GM19328 (cell line): Measurements from ENCODE around the gene SUSD1.
"Not testable (repeated sequence)": the region's sequence is repeated elsewhere in the genome, so short reads cannot be mapped to it uniquely, and the experiment has no call there.

Experiments used
- ATAC-seq: cut with Tn5 transposase; IDR thresholded peaks from one replicate; pipeline ENCODE4 v1.9.1; 2021; ENCODE audit warnings: mild to moderate bottlenecking, moderate library complexity; ENCODE audit not compliant: unreplicated experiment

SUSD1 gene

DNA sequence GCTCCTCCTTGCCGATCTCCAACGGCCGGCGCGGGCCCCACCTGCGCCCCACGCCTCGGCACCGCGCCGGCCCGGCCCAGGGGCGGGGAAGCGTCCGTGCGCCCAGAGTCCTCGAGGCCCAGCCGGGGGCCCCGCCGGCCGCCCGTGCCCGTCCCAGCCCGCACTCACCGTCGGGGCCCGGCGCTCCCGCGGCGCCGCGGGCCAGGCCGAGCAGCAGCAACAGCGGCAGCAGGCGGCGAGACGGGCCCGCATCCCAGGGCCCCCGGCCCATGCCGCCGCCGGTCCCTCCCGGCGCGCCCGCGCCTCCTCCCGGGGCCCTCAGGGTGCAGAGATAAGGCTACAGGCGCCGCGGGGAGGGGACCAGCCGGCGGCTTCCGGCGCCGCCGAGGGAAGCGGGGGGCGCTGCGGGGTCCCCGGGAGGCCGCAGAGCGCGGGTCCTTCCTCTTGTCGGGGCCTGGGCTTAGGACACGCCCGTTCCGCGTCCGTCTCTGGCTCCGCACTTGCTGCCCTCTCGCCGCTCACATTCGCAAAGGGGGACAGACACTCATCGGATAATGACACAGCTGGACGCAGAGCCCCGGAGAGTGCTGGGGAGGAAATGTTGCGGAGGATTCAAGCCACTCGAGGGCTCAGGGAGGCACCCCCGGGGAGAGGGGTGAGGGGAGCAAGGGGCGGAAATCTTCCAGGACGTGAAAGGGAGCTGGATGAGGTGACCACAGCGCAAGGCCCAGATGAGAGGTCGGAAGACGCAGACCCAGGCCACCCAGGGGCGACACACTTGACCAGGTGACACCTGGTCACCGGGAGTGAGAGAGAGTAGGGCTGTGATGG lies at the start of gene SUSD1:
Gene SUSD1 (minus strand): TSS at position 333 of the 831 bp plus-strand sequence. CDS start 62 bp downstream, at position 271.
- ATAC-seq, result peak; percentile 39

DNA sequence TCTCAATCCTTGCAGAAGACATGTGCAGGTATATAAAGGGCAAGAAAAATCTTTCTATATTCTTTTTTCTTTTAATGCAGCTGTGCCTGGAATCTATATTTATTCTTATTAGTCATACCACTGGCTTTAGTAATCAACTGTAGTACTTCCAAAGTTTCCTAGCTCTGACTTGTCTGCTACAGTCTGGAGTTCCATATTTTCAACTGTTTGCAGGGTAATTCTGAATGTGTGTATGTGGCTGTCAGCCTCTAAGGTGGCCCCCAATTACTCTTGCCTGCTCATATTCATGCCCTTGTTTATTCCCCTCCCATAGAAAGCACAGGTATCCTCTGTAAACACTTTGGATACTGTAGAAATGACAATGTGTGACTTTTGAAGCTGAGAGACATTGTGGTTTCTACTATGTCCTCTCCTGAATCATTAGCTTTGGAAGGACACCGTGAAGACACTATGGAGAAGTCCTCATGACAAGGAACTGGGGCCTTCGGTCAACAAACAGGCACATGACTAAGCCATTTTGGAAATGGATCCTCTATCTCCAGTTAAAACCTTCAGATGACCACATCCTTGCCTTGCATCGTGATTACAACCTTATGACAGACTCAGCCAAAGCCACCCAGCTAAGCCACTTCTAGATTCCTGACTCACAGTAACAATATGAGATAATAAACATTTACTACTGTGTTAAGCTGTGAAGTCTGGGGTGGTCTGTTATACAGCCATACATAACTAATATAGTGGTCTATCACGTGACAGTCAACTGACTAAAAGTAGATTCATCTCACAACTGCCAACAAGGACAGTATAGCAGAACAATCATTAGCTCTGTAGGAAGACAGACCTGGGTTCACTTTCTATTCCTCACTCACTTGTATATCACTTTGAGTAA lies 49.5 kb upstream of the SUSD1 start:
- no peak for ATAC-seq

DNA sequence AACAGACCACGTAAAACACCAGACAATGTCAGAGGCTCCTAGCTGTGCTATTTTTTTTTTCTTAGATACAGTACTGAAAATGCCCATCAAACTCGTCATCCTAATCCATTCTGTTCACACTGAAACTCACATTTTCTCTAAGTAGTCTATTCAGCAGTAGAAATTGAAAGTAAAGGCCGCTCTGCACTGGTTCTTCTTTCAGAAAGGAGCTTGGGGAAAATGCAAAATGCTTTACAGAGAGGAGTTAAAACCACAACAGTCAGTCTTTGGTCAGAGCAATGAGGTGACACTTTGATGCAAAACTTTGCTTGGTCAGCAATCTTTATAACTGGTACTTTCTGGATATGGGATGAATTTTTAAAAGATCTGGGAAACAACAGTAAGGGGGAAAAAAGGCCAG lies 43.8 kb upstream of the SUSD1 start:
- peak; percentile 90 for ATAC-seq

DNA sequence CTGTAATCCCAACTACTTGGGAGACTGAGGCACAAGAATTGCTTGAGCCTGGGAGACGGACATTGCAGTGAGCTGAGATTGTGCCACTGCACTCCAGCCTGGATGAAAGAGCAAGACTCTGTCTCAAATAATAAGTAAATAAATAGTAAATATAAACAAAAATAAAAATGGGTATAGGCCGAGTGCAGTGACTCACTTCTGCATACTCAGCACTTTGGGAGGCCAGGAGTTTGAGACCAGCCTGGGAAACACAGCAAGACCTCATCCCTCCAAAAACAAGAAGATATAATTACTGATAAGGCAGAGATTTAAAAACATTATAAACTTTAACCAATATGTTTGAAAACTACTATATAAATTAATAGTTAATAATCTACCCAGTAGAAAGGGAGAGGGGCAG lies 37.8 kb upstream of the SUSD1 start:
- ATAC-seq, result no peak

DNA sequence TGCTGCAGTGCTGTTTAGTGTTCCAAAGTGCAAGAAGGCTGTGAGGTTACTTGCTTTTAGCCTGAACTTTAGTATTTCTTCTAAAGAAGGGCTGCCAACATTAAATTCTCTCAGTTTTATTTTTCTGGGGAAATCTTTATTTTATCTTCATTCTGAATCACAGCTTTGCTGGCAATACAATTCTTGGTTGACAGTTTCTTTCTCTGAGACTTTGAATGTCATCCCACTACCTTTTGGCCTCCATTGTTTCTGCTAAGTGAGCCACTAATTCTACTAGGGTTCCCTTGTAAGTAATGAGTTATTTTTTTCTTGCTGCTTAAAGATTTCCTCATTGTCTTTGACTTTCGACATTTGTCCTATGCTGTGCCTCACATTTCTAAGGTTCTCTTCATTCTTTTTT lies 32.4 kb upstream of the SUSD1 start:
- no peak for ATAC-seq

DNA sequence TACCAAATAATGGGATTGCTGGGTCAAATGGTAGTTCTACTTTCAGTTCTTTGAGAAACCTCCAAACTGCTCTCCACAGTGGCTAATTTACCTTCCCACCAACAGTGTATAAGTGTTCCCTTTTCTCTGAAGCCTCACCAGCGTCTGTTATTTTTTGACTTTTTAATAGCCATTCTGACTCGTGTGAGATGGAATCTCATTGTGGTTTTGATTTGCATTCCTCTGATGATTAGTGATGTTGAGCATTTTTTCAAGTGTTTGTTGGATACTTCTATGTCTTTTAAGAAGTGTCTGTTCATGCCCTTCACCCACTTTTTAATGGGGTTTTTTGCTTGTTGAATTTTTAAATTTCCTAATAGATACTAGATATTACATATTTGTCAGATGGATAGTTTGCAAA lies 28.4 kb upstream of the SUSD1 start:
- ATAC-seq, result no peak

DNA sequence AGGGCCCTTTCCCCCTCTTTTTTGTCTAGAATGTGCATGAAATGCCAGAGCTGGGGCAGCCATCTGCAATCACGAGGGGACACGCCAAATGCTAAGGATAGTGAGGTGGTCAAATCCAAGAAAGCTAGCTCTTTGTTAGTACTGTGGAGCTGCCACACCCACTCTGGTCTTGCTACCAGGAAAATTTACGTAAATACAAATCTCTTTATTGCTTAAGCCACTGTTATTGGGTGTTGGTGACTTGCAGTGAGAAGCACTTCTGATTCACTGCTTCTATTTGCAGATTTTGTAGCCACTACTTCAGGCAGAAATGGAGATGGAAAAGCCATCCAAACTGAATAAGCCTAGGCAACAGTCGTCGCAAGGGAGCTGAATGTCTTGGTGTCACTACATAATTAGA lies 25.6 kb upstream of the SUSD1 start:
- no peak for ATAC-seq

DNA sequence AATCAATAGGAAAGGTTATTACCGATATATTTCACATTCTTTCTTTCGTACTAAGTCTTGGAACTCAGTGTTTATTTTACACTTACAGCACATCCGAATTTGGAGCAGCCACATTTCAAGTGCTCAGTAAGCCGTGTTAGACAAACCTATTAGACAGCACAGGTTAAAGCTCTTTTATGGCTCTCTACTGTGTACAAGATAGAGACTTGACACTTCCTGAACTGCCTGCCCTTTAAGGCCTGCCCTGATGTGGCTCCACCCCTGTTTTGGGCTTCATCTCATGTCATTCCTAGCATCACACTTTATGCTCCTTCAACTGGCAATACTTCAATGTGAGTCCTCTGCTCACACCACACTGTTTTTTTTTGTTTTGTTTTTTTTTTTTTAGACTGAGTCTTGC lies 23.5 kb upstream of the SUSD1 start:
- no peak for ATAC-seq

DNA sequence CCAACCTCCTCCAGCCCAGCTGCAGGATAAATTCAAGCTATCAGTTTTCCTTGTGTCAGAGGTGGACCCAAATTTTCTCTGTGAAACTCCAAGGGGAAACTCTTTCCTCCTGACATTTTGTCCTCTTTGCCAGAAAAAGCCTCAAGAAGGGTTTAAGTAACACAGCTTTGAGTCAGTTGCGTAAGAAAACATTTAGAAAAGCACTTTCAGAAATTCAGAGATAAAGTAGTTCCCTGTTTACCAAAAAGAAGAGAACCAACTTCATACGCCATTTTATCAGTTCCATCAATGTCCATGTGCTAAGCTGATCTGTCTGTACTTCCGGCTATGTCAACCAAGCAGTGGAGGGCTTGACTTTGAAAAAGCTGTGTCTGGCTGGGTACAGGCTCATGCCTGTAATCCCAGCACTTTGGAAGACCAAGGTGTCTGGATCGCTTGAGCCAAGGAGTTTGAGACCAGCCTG lies 19.9 kb upstream of the SUSD1 start:
- no peak for ATAC-seq

DNA sequence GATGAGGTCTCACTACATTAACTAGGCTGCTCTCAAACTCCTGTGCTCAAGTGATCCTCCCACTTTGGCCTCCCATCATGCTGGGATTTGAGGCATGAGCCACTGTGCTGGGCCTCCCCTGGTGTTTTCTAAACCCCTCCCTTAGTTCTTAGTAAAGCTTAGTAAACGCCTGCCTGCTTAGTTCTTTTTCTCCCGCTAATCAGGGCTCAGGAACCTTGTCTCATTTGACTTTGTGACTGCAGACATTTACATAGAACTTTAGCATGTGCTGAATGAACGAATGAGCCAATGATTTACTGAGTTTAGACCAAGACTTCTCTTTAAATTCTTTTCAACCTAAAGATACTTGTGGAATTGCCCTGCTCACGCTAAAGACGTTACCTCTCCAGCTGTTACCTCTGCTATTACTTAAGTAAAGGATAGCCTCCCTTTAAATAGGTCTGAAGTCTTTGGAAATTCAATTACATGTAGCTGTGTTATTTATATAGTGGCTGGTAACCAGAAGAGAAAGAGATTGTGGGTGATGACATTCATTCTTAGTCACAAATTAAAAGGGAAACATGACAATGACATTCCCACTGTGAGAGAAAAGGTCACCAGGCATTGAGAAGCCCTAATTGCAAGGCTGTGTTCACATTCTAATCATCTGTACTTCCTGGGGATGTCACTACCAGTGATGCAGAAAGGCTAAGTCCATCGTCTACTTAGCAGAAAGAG lies 18.6 kb upstream of the SUSD1 start:
- no peak for ATAC-seq

DNA sequence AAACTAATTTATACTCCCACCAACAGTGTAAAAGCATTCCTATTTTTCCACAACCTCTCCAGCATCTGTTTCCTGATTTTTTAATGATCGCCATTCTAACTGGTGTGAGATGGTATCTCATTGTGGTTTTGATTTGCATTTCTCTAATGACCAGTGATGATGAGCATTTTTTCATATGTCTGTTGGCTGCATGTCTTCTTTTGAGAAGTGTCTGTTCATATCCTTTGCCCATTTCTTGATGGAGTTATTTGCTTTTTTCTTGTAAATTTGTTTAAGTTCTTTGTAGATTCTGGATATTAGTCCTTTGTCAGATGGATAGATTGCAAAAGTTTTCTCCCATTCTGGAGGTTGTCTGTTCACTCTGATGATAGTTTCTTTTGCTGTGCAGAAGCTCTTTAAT lies 15.2 kb upstream of the SUSD1 start:
- not testable (repeated sequence) for ATAC-seq

DNA sequence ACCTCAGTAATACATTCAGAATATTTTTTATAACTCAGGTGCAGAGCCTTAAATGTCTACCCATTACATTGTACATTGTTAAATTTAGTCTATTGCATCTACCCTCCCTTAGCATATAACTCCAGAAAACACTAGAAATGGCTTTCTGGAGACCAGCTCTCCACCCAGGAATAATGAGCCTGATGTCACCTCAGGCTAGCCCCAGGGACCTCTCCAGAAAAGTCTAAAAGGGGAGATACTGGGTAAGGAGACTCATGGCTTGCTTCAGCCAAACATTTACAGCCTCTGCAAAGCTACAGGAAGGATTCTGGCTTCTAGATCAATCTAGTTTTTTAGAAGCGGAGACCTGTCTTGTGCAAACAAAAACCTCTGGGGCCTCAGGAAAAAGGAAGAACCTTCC lies 13.8 kb upstream of the SUSD1 start:
- no peak for ATAC-seq

DNA sequence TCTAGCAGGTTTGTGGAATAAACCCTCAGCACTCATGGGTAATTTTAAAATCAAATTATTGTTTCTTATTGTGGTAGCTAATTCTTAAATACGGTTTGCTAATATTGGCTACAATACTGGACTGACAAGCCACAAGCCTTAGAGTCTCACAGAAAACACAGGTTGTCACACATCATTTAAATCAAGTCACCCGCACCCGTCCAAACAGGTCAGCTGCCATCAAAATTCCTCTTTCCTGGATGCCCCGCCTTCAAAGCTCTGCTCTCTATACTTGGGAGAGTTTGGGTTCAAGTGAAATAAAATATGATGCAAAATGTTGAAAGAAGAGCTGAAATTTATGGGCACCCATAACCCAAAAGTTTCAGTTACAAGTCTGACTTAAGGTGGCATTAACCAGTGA lies 12.3 kb upstream of the SUSD1 start:
- no peak for ATAC-seq

DNA sequence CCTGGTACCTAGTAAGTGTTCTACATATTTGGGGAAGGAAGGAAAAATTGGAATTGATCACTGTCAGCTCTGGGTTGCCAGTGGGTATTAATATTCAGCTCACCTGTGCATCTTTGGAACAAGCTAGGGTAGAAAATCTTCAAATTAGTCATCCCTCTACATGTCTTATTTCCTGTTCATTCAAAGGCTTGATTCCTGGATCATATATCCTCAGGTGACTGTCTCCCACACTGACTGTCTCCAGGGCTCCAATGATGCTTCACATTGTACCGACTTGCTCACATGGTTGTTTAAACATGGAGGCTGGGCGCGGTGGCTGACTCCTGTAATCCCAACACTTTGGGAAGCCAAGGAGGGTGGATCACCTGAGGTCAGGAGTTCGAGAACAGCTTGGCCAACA lies 11.6 kb upstream of the SUSD1 start:
- ATAC-seq, result no peak

DNA sequence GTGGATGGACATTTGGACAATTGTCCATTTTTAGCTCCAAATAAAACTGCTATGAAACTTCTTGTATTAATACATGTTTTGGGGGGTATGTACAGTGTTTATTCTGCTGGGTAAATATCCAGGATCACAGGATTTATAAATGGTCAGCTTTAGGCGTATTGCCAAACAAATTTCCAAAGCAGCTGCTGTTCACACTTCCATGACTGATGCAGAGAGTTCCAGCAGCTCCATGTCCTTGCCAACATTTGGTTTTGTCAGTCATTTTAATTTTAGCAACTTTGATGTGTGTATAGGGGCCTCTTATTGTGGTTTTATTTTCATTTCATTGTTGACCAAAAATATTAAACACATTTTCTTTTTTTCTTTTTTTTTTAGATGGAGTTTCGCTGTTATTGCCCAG lies 9.8 kb upstream of the SUSD1 start:
- no peak for ATAC-seq

DNA sequence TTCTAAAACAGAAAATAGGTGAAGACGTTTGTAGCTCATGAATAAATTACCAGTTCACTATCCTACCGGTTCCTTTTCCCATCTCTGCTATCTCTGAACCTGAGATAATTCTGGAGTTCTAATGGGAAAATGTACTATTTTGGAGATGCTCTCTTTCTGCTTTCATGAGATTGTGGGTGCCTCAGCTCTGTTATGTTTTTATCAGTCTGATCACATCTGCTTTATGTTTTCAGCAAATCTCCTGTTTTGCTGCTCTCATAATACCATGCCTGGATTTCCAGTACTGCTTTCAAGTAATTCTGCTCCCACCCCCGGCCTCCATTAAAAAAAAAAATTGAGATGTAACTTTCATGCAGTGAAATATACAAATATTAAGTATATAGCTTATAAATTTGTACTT lies 9.1 kb upstream of the SUSD1 start:
- ATAC-seq, result no peak

DNA sequence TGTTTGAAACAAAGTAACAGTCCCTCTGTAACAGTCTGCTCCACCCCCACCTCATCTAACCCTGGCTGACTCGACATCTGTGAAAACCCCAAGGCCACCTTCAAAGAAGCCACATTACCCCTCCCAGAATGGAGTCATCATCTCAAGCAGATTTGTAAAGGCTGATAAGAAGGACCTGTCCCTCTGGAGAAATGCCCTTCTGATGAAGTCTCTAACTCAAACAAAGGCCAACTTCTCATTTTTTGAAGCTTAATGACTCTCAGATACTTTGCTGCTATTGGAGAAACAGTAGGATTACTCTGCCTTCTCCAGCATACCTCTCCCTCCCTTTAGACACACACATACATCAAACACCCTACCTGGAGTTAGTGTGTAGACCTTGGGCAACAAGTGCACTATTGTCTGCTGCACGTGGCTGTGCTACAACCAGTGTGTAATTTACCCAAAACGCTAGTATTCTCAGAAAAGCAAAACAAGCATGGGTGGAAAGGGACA lies 5.3 kb upstream of the SUSD1 start:
- no peak for ATAC-seq

DNA sequence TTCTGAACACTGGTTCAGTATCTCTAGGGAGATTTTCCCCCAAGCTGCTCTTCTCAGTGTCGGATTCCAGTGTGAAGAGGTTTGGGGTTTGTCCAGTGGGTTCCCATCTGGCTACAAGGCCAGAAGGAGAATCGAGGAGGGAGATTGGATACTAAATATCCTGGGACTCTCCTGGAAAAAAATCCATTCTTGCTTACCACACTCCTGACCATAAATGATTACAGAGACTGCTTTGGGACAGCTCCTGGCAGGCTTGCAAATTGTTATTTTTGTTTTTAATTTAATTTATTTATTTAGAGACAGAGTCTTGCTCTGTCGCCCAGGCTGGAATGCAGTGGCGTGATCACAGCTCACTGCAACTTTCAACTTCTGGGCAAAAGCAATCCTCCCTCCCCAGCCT lies 4.7 kb upstream of the SUSD1 start:
- ATAC-seq, result no peak

DNA sequence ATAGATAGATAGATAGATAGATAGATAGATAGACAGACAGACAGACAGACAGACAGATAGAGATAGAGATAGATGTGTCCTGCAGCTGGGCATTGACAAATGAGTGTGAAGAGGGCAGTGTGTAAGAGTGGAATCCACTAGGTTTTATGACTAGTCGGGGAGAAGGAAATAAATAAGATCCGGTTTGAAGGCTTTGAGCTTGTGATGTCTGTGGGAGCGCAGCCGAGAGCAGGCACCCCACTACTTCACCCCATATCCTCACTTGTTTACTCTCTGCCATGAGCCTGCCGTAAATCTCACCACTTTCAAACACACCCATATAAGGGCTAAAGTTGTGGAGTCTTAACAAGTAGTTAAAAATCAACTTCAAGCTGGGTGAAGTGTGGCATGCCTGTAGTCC lies 1.4 kb upstream of the SUSD1 start:
- ATAC-seq, result no peak

DNA sequence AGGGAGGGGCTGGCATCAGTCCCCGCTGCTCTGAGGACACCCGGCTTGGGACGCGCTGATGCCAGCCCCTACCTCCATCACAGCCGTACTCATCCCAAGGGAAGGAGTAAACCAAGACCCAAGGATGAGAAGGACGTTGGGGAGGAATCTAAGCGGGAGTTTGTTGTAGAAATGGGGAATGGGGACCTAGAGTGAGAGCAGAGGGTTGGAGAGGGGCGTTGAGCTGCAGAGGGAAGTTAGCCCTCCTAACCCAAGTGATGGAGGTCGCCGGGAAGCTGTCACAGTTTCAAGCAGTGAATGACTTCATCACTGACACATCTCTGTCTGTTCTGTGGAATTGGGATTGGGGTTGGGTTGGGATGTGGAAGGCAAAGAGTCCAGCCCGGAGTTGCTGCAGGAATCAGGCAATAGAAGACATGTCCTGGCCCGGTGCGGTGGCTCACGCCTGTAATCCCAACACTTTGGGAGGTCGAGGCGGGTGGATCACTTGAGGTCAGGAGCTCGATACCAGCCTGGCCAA lies 759 bp upstream of the SUSD1 start:
- ATAC-seq, result no peak
